ENCODE data around the gene OPCML.

The OPCML gene

GRCh38 chr11:132610791-132611190 lies 921.5 kb downstream of the OPCML start:
- TF ChIP-seq, protein P1, sequence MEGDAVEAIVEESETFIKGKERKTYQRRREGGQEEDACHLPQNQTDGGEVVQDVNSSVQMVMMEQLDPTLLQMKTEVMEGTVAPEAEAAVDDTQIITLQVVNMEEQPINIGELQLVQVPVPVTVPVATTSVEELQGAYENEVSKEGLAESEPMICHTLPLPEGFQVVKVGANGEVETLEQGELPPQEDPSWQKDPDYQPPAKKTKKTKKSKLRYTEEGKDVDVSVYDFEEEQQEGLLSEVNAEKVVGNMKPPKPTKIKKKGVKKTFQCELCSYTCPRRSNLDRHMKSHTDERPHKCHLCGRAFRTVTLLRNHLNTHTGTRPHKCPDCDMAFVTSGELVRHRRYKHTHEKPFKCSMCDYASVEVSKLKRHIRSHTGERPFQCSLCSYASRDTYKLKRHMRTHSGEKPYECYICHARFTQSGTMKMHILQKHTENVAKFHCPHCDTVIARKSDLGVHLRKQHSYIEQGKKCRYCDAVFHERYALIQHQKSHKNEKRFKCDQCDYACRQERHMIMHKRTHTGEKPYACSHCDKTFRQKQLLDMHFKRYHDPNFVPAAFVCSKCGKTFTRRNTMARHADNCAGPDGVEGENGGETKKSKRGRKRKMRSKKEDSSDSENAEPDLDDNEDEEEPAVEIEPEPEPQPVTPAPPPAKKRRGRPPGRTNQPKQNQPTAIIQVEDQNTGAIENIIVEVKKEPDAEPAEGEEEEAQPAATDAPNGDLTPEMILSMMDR (IDR thresholded peaks at IDR 0.05): no peak

DNA sequence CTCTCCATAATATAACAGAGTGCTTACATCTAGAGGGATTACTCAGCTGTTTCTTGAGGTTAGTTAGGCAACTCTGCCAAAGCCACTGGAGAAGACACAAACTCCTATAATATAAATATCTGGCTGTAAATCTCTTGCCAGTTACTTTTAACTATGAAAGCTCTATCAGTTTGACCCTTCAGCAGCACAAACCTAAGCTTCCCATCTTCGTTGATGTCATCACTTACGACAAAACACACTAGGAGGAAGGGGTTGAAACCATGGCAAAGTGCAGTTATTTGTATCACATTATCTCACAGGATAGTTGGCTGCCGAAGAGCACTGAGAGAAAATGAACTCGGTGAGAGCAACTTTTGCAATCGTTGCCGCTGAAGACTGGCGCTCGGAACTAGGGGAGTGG lies 922.1 kb downstream of the OPCML start:
- TF ChIP-seq, protein P1 (IDR thresholded peaks at IDR 0.05): no peak

GRCh38 chr11:132607575-132607974 lies 924.7 kb downstream of the OPCML start:
- TF ChIP-seq, protein P1 (IDR thresholded peaks at IDR 0.05): no peak

GRCh38 chr11:132605825-132606570 lies 926.3 kb downstream of the OPCML start:
- TF ChIP-seq, protein P1 (IDR thresholded peaks at IDR 0.05): no peak

- TF ChIP-seq, protein P1 (IDR thresholded peaks at IDR 0.05): no peak
Observed at GRCh38 chr11:132604431-132604830, 927.9 kb downstream of the OPCML start.

DNA sequence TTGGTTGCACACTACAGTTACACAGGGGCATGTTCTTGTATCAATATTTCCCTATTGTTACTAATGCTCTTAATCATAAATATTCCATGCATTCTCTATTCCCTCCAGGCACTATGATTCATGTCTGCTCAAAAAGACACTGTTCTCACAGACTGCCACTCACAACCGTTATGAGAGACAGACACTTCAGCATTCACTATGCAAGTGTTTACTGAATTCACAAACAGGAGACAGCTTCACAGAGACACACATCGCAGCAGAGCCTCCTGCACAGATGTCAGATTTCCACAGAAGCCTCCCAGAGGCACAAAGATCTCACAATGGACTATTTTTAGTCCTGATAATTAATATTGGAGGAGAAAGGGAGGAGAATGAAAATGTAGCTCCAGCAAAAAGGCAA lies 930.4 kb downstream of the OPCML start:
- TF ChIP-seq, protein P1 (IDR thresholded peaks at IDR 0.05): no peak

GRCh38 chr11:132595711-132596134 lies 936.6 kb downstream of the OPCML start:
- TF ChIP-seq, protein P1 (IDR thresholded peaks at IDR 0.05): no peak
